Putamen (tissue), 1 donor: ENCODE measurements around the gene GRM8.

Source experiments
- DNase-seq: peaks from one replicate; pipeline ENCODE4 v3.0.0-alpha.2; 2016; ENCODE audit warnings: low spot score

Gene GRM8

GRCh38 chr7:126436213-126436868, 816.4 kb downstream of the GRM8 start:
- no peak for DNase-seq

GRCh38 chr7:126426652-126427051, 826.1 kb downstream of the GRM8 start:
- DNase-seq: no peak

GRCh38 chr7:126424985-126425384, 827.8 kb downstream of the GRM8 start:
- DNase-seq: no peak

- no peak for DNase-seq
These were observed 833.7 kb downstream of the GRM8 start for GRCh38 chr7:126419047-126419446.

GRCh38 chr7:126411821-126412383, 840.8 kb downstream of the GRM8 start:
- no peak for DNase-seq

GRCh38 chr7:126411032-126411820, 841.5 kb downstream of the GRM8 start:
- no peak for DNase-seq

GRCh38 chr7:126403040-126403439, 849.7 kb downstream of the GRM8 start:
- DNase-seq: no peak

GRCh38 chr7:126401918-126402317, 850.8 kb downstream of the GRM8 start:
- no peak for DNase-seq

- DNase-seq: no peak
These were observed 853.8 kb downstream of the GRM8 start for GRCh38 chr7:126398851-126399529.

- no peak for DNase-seq
These were observed 854.5 kb downstream of the GRM8 start for GRCh38 chr7:126398285-126398684.

- no peak for DNase-seq
These were observed 858.3 kb downstream of the GRM8 start for GRCh38 chr7:126394406-126394805.
